ENCODE measurements around the gene E2F1.
A peak's percentile ranks its signal among the peaks of the same experiment; 100 is the strongest.

E2F1 gene

DNA sequence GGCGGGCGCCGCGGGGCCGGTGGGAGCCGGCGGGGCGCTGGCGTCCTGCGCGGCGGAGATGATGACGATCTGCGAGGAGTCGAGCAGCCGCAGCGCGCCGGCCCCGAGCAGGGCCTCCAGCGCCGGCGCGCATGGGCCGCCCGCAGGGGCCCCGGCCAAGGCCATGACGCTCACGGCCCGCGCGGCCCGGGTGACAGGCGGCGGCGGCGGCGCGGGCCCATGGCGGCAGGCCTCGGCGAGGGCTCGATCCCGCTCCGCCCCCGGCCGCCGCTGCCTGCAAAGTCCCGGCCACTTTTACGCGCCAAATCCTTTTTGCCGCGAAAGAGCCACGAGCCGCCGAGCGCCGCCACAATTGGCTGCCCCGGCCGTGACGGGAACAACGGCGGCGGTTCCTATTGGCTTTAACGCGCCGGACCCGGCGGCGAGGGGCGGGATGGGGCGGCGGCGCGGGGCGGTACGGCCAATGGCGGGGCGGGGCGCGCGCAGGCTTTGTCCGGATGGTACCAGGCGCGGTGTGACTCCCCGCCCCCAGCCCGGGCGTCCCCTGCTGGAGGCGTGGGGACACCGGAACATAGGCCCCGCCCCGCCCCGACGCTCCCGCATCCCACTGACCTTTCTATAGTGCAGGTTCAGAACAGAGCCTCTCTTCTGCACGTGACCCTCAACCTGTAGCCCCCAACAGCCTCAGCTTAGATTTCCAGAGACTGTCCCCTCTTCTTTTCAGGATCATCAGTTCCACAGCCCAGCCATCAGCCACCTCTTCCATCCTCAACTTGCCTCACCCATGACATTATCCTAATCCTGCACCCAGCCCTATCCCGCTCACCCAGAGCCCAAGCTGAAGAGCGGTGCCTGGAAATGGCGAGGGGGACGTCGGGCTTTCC lies at the start of gene E2F1:
Gene E2F1 (minus strand): TSS at position 286 of the 884 bp plus-strand sequence. CDS start 121 bp downstream, at position 165.
- DNase-seq (ENCODE audit: low spot score), result peak; percentile 93

DNA sequence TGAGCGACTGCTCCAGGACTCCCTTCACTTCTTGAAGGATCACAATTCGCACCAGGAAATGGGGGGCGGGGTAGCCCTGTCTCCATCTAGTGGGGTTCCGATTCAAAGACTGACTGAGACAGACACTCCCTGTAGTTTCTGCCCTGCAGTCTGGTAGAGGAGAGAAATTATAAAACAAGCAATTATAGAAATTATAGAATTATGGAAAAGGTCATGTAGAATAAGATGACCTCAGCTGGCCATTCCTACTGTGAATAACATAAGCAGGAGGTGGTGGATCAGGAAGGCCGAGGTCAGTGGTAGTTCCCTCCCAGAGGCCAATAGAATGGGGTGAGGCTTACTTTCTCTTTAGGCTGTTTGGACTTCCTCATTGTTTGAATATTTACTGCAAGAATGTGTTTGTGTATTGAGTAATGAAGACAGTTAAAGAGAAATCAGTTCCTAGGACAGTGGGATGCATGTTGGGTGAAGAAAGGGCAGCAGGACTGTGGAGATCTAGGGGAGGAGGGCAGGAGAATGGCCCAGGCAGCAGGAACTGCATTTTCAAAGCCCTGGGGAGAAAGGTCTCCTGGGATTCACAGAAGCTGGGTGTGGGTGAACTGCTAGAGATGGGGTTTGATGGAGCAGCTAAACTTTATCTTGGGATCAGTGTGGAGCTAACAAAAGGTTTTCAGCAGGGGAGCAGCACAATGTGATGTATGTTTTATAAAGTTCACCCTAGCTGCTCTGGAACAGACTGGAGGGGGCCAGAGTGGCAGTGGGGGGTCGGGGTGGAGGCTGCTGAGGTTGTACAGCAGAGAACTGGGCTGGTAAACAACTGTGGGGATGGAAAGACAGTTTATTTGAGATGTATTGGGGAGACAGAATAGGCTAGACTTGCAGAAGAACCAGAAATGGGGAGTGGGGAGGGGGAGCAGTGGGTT lies 47.7 kb upstream of the E2F1 start:
- DNase-seq (ENCODE audit: low spot score), result peak; percentile 12

GRCh38 chr20:33732166-33732970 lies 46.2 kb upstream of the E2F1 start:
- DNase-seq (ENCODE audit: low spot score), result no peak

DNA sequence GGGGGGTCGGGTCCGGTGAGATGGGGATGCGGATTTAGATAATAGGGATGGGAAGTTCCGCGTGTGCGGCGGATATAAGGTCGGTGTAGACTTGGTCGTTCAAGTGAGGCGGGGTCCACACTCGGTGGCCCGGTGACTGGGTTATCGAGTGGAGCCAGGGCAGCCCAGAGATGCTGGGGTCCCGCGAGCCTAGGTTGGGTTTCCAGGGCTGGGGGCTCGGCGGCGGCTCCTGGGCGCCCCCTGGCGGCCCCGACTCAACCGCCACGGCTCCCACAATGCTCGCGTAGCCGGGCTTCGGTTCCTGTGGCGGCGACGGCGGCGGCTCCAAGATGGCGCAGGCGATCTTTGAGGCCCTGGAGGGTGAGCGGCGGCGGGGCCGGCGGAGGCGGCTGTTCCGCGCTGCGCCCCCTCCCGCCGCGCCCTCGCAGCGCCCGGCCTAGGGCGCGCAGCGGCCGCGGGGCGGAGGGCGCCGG lies 45.5 kb upstream of the E2F1 start, which contains the start of gene ZNF341:
Gene ZNF341 (plus strand): TSS at position 304 of the 473 bp plus-strand sequence. CDS start 26 bp downstream, at position 330.
- peak; percentile 92 for DNase-seq (ENCODE audit: low spot score)

- DNase-seq (ENCODE audit: low spot score), result no peak
Measured at GRCh38 chr20:33730946-33731692, 44.9 kb upstream of the E2F1 start.

GRCh38 chr20:33729101-33729500 lies 42.9 kb upstream of the E2F1 start:
- DNase-seq (ENCODE audit: low spot score), result no peak

- no peak for DNase-seq (ENCODE audit: low spot score)
Measured at GRCh38 chr20:33728463-33728862, 42.3 kb upstream of the E2F1 start.

DNA sequence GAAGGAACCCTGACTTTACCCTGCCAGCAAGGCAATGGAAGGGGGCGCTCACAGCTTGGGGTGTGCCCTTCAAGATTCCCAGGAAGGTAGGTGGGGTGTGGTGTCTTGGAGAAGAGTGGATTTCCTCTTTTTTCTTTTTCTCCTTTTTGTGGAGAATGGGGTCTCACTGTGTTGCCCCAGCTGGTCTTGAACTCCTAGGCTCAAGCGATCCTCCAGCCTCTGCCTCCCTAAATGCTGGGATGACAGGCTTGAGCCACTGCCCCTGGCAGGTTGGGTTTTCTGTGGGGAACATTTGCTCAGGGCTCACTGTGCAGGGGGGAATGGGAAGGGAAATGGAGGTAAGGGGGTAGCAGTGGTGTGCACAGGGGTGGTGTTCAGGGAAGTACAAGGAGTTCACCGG lies 41.6 kb upstream of the E2F1 start:
- DNase-seq (ENCODE audit: low spot score), result no peak

- no peak for DNase-seq (ENCODE audit: low spot score)
Measured at GRCh38 chr20:33727115-33727479, 40.9 kb upstream of the E2F1 start.

DNA sequence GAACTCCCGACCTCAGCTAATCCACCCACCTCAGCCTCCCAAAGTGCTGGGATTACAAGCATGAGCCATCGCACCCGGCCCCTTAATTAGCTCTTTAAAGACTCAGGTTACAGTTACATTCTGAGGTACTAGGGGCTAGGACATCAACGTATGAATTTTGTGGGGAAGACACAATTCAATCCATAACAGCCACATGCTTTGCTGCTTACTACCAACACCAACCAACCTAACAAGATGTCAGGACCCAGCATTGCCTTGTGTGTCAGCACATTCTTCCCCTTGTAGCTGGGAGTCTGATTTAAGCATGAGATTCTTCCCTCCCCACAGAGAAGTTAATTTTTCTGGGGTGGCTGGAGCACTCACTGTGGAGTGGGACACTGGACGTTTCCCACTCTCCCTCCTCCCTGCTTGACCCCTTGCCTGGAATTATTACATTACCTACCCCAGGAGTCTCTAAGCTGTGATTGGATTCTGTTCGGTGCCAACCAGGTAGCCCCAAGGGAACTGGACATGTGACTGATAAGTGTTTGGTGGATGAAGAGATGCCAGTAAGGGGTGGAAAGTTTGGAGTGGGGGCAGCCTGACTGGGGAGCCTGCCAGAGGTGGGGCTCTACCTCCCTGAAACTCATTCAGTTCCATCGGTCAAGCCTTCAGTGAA lies 39.6 kb upstream of the E2F1 start:
- no peak for DNase-seq (ENCODE audit: low spot score)

DNA sequence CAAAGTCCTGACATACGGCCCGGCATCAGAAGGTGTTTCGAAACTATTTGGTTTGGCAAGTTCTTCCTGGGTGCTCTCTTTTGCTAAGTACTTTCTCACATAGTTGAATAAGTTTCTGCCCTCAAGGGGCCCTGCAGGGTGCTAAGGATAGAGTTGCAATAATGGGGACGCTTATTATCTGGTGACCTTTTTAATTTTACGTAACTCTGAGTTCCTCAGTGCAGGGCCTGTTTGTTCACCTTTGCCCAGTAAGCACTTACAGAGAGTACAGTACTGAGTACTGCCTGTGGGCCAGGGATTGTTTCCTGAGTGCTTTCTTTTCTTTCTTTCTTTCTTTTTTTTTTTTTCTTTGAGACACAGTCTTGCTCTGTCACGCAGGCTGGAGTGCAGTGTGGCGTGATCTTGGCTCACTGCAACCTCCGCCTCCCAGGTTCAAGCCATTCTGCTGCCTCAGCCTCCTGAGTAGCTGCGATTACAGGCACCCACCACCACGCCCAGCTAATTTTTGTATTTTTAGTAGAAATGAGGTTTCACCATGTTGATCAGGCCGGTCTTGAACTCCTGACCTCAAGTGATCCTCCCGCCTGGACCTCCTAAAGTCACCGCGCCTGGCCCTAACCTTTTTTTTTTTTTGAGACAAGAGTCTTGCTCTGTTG lies 38.4 kb upstream of the E2F1 start:
- DNase-seq (ENCODE audit: low spot score), result no peak

GRCh38 chr20:33721391-33722140 lies 35.4 kb upstream of the E2F1 start:
- DNase-seq (ENCODE audit: low spot score), result no peak

DNA sequence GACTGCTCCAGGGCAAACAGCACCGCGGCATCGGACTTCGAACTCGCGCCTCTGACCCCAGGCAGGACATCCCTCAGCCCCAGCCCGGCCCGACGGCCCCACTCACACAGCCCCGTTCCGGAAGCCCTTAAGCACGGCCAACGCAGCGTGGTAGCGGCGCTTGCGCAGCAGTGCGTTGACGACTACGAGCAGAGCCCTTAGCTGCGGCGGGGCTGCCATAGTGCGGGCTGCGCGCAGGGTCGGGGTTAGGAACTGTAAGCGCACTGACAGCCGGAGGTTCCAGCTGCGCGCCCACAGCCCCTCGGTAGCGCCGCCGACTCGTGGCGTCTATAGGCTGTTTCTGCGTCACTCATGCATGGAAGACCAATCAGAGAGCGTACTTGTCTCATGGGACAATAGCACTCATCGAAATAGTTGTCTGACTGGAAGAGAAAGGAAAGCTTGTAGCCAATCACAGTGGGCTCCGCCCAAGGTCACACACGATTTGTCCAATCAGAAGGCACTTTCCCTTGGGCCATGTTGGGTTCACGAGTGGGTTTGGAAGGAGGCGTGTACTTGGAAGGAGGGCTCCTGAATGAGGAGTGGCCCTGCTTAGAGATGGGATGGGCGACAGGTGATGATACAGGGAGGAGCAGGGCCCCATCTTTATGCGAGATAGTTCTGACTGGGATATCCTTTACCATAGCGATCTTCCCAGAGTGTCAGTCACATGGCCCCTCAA lies 34.0 kb upstream of the E2F1 start, which contains the start of gene PXMP4:
Gene PXMP4 (minus strand): TSS at position 322 of the 721 bp plus-strand sequence. CDS start 103 bp downstream, at position 219.
- peak; percentile 98 for DNase-seq (ENCODE audit: low spot score)

DNA sequence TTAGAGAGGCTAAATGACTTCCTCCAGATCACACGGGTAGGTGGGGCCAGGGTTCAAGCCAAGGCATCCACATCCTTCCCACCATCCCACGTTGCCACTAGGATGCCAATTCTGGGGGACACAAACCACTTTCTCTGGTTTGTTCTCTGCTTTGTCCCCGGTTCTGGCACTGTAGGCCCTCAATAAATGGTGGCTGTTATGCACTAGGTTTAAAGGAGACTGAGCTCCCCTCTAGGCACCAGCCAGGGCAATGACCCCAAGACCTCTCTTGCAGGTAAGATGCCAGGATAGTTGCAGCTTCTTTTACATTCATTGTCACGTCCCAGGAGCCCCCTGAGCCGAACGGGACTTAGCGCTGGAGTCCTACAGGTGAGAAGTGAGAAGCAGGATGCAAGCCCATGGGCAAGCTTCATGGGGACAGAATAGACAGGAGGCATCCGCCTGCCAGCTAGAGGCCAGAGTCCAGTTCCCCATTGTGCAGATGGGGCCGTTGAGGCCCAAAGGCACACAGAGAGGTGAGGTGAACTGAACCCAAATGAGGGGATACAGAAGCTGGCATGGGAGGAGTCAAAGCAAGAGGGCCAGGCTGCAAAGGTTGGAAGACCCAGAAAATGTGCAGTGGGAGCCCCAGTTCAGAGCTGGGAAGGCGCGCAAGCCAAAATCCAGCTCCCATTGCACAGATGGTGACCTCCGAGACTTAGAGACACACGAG lies 33.2 kb upstream of the E2F1 start:
- DNase-seq (ENCODE audit: low spot score), result no peak

GRCh38 chr20:33716498-33716897 lies 30.3 kb upstream of the E2F1 start:
- no peak for DNase-seq (ENCODE audit: low spot score)

DNA sequence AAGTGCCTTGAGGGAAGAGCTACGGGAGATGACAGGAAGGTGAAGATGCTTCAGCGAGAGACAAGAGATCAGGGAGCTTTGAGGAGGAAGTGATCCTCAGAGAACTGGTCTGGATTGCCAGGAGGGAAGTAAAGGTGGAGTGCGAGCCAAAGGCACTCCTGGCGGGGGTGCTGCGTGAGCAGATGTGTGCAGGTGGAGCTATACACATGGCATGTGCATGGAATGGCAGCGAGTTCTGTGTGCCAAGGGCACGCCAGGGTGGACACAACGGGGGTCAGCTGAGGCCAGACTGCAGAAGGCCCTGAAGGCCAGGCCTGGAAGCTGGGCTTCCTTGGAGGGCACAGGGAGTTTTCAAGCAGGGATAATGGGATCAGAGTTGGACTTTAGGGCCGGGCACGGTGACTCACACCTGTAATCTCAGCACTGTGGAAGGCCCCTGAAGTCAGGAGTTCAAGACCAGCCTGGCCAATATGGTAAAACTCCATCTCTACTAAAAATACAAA lies 27.7 kb upstream of the E2F1 start:
- DNase-seq (ENCODE audit: low spot score), result no peak

DNA sequence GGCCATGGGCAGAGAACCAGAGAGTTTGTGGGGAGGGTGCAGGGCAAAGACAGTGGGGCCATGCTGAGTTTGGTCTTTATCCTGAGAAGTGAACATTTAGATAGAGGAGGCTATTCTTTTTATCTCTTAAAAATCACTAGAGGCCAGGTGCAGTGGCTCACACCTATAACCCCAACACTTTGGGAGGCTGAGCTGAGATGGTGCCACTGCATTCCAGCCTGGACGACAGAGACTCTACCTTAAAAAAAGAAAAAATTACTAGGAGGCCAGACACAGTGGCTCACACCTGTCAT lies 25.2 kb upstream of the E2F1 start:
- DNase-seq (ENCODE audit: low spot score), result no peak

Measured in putamen (tissue), 1 donor.